ENCODE measurements around the gene LPP. TPM values are rescaled to one million over a fixed set of nuclear protein-coding genes. Genes with fewer than 3 reads are reported as not detected.
"Not testable (repeated sequence)": the region's sequence is repeated elsewhere in the genome, so short reads cannot be mapped to it uniquely, and the experiment has no call there.

The LPP gene
- total and polyA plus RNA-seq, 10 of the 15 experiments (the other 5 are each of a cell fraction or from before 2014, with no cell fraction given): under 0.01 to 0.62 (median 0.03) TPM

- Histone ChIP-seq H2AFZ (ENCODE audit: control insufficient read depth, low read depth, low read length) (no peak overlapping the region), H3K36me3 (ENCODE audit: control insufficient read depth in 2 of 2, insufficient read depth in 2 of 2, low read length in 1 of 2) (no peaks in the 10 kb centered on the region), H3K27me3 (replicated peaks in 1 of 2; ENCODE audit: control insufficient read depth in 2 of 2, insufficient read depth in 2 of 2, low read length in 1 of 2) (no peaks in the 10 kb centered on the region), H3K4me3 (no peak overlapping the region), H4K20me1 (ENCODE audit: control insufficient read depth, insufficient read depth) (no peaks in the 10 kb centered on the region), H3K9me3 (replicated peaks; ENCODE audit: control insufficient read depth, insufficient read depth, low read length) (no peaks in the 10 kb centered on the region), H3K79me2 (ENCODE audit: control insufficient read depth, insufficient read depth, low read length) (no peaks in the 10 kb centered on the region), H3K9ac (ENCODE audit: control insufficient read depth, insufficient read depth, low read length) (no peak overlapping the region), H3K4me2 (ENCODE audit: control insufficient read depth, insufficient read depth) (no peak overlapping the region), H3K4me1 (ENCODE audit: control insufficient read depth, insufficient read depth, low read length) (no peaks in the 10 kb centered on the region), H3K27ac (ENCODE audit: control insufficient read depth, insufficient read depth) (no peak overlapping the region)
- in situ Hi-C loops (cut with MboI): no loop called here
- CTCF ChIA-PET: interaction anchor here (0.7 kb wide), 1 partner anchor 9 kb away, joined by 3 read pairs; no protein-coding TSS in a partner anchor
- WGBS (ENCODE audit: insufficient coverage, insufficient replicate concordance, low lambda C conversion rate, missing lambda C conversion rate): 35% methylated on average over 3 of the region's 3 CpGs
- no peak for DNase-seq (ENCODE audit: low read depth, low spot score)
- no peak for ATAC-seq
- TF ChIP-seq YBX1 (IDR thresholded peaks at IDR 0.05): no peak
- TF ChIP-seq CREB1 (IDR thresholded peaks at IDR 0.05; ENCODE audit: low read depth): no peak
- TF ChIP-seq MTA2 (IDR thresholded peaks at IDR 0.05; ENCODE audit: low read depth): no peak
- intact Hi-C loops (cut with micrococcal nuclease; ENCODE audit: unreplicated experiment): no loop called here
- no TSS peak for BruUV-seq (replicated peaks)
- POLR2A ChIA-PET: no interaction called here
- no peak for FAIRE-seq
- SMC1A ChIA-PET (ENCODE audit: uncharacterized antibody, unreplicated experiment): no interaction called here
- RAD21 ChIA-PET (ENCODE audit: unreplicated experiment): no interaction called here
Measured at GRCh38 chr3:188608401-188608800, 454.4 kb downstream of the LPP start.

GRCh38 chr3:188613721-188614120 lies 459.8 kb downstream of the LPP start:
- H3K4me1 ChIP-seq (ENCODE audit: control insufficient read depth, insufficient read depth, low read length); H2AFZ ChIP-seq (ENCODE audit: control insufficient read depth, low read depth, low read length); POLR2A ChIA-PET; DNase-seq (ENCODE audit: low read depth, low spot score); H3K27ac ChIP-seq (ENCODE audit: control insufficient read depth, insufficient read depth); H3K27me3 ChIP-seq (replicated peaks in 1 of 2; ENCODE audit: control insufficient read depth in 2 of 2, insufficient read depth in 2 of 2, low read length in 1 of 2); FAIRE-seq; H3K79me2 ChIP-seq (ENCODE audit: control insufficient read depth, insufficient read depth, low read length); BruUV-seq (replicated peaks); H3K4me3 ChIP-seq; H3K9ac ChIP-seq (ENCODE audit: control insufficient read depth, insufficient read depth, low read length); H4K20me1 ChIP-seq (ENCODE audit: control insufficient read depth, insufficient read depth); H3K9me3 ChIP-seq (replicated peaks; ENCODE audit: control insufficient read depth, insufficient read depth, low read length); intact Hi-C loops (cut with micrococcal nuclease; ENCODE audit: unreplicated experiment); RAD21 ChIA-PET (ENCODE audit: unreplicated experiment); ATAC-seq; SMC1A ChIA-PET (ENCODE audit: uncharacterized antibody, unreplicated experiment); H3K4me2 ChIP-seq (ENCODE audit: control insufficient read depth, insufficient read depth); H3K36me3 ChIP-seq (ENCODE audit: control insufficient read depth in 2 of 2, insufficient read depth in 2 of 2, low read length in 1 of 2); in situ Hi-C loops (cut with MboI): not testable (repeated sequence)
- CTCF ChIA-PET: interaction anchor here (1.0 kb wide), 1 partner anchor 11 kb away, joined by 3 read pairs; no protein-coding TSS in a partner anchor
- 23% methylated on average over 6 of the region's 6 CpGs for WGBS (ENCODE audit: insufficient coverage, insufficient replicate concordance, low lambda C conversion rate, missing lambda C conversion rate)

All from GM12878 (cell line).